Activated CD4-positive, alpha-beta T cell treated with anti-CD3 and anti-CD28 coated beads, Interleukin-2, amount 10 ng/mL, durations not matched to agents 7 days and 5 days (primary cell): ENCODE results near the gene FAM163B. TPM values are rescaled to one million over a fixed set of nuclear protein-coding genes. Genes with fewer than 3 reads are reported as not detected.
A peak's percentile ranks its signal among the peaks of the same experiment; 100 is the strongest.

Experiments used
- CTCF ChIA-PET: fragments of 350-600 bp; sonication (Branson Sonifier 250); formaldehyde crosslinking; loops from one replicate; lab custom pipeline; 2021; ENCODE audit warnings: antibody characterized with exemption; lab: Charles Lee
- POLR2A ChIA-PET: fragments of 350-600 bp; sonication (Branson Sonifier 250); formaldehyde crosslinking; loops from one replicate; lab custom pipeline; 2021; ENCODE audit warnings: antibody characterized with exemption; lab: Charles Lee
- DNase-seq: peaks from one replicate; pipeline ENCODE4 v3.0.0-alpha.2; 2020
- H3K27ac Mint-ChIP-seq: one replicate; pipeline ENCODE4 v1.8.0; 2021; ENCODE audit warnings: mild to moderate bottlenecking, moderate library complexity, mixed read lengths
- H3K27me3 Mint-ChIP-seq: one replicate; pipeline ENCODE4 v1.8.0; 2021; ENCODE audit warnings: mixed read lengths
- H3K36me3 Mint-ChIP-seq: one replicate; pipeline ENCODE4 v1.8.0; 2021; ENCODE audit warnings: low read depth, mixed read lengths
- H3K4me1 Mint-ChIP-seq: one replicate; pipeline ENCODE4 v1.8.0; 2021; ENCODE audit warnings: mixed read lengths
- H3K4me3 Mint-ChIP-seq: one replicate; pipeline ENCODE4 v1.8.0; 2021; ENCODE audit warnings: mild to moderate bottlenecking, moderate library complexity, mixed read lengths
- H3K9me3 Mint-ChIP-seq: one replicate; pipeline ENCODE4 v1.8.0; 2021; ENCODE audit warnings: mixed read lengths
- total RNA-seq, 2 experiments: library from RNA; stranded (reverse); gene quantifications; one replicate each; pipeline ENCODE4 v1.2.3, GENCODE V29; 2021

The FAM163B gene
- total RNA-seq, 2 experiments from 2014 or later: not detected

GRCh38 chr9:133539991-133540697, 69.0 kb downstream of the FAM163B start:
- ChIA-PET POLR2A (interaction anchor here (0.7 kb wide), 1 partner anchor 8 kb away, joined by 3 read pairs; no protein-coding TSS in a partner anchor), CTCF (no interaction called here)
- H3K4me1 Mint-ChIP-seq: no peaks in the 10 kb centered on the region
- H3K9me3 Mint-ChIP-seq: no peaks in the 10 kb centered on the region
- H3K36me3 Mint-ChIP-seq: no peaks in the 10 kb centered on the region
- no peak overlapping the region for H3K27ac Mint-ChIP-seq
- no peak for DNase-seq
- peaks cover 3% of the 10 kb centered on the region for H3K27me3 Mint-ChIP-seq
- no peak overlapping the region for H3K4me3 Mint-ChIP-seq

DNA sequence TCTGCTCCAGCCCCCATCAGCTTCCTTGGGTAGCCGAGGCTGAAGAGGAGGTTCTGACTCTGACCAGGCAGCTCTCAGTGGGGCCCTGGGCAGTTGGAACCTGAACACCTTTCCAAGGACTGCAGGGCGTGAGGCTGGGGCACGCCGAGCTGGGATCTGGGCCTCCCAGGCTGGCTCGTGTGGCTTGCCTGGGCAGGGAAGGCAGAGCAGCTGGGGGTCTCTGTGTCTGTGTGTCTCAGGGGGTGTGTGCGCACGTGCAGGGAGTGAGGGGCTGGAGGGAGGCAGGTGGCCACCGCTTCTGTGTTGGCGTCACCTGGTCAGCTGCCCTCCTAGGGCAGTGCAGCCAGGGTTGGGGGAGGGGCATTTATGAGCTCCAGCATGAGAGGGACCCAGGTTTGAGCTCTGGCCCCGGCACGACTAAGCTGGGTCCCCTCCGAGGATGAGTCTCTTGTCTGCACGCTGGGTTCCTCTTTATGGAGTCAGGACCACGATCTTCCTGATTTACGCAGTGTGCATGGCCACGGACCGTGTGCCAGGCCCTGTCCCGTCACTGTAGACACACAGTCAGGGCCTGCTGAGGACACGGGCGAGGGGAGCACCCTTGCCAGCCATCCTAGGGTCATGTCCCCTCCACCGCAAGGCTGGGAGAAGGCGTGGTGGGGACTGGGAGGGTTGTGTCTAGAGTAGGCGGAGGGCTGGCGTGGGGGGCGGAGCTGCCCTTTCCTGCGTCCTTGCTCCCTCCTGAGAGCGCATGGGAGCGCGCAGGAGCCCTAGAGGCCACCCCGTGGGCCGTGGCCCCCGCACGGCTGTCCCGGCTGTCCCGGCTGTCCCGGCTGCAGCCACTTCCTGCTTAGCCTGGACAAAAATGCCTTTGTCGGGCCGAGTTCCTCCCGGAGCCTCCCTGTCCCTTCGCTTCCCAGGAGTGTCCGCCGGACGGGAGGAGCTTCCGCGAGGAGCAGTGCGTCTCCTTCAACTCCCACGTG, 70.0 kb downstream of the FAM163B start:
- Mint-ChIP-seq H3K4me1 (no peaks in the 10 kb centered on the region), H3K9me3 (no peaks in the 10 kb centered on the region), H3K27me3 (peaks cover 6% of the 10 kb centered on the region), H3K4me3 (no peak overlapping the region), H3K27ac (no peak overlapping the region), H3K36me3 (no peaks in the 10 kb centered on the region)
- ChIA-PET POLR2A (no interaction called here), CTCF (no interaction called here)
- DNase-seq: no peak

DNA sequence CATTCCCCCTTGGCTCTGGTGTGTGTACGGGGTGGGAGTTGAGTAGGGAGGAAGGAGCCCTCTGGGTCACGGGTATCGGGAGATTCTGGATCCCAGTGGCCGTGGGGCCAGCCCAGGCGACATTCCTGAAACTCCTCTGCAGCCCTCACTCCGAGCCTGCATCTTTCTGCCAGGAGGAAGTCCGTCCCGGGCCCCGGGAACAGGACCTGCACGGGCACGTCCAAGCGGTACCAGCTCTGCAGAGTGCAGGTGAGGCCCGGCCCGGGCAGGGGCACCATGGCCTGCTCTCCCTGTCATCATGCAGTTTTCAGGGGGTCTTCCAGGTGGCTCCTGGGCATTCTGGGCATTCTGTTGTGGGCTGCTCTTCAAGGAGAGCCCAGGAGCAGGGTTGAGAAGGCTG, 71.0 kb downstream of the FAM163B start:
- ChIA-PET POLR2A (no interaction called here), CTCF (no interaction called here)
- Mint-ChIP-seq H3K27ac (no peak overlapping the region), H3K27me3 (peaks cover 12% of the 10 kb centered on the region), H3K9me3 (no peaks in the 10 kb centered on the region), H3K4me3 (no peak overlapping the region), H3K36me3 (no peaks in the 10 kb centered on the region), H3K4me1 (peaks cover 3% of the 10 kb centered on the region)
- no peak for DNase-seq

DNA sequence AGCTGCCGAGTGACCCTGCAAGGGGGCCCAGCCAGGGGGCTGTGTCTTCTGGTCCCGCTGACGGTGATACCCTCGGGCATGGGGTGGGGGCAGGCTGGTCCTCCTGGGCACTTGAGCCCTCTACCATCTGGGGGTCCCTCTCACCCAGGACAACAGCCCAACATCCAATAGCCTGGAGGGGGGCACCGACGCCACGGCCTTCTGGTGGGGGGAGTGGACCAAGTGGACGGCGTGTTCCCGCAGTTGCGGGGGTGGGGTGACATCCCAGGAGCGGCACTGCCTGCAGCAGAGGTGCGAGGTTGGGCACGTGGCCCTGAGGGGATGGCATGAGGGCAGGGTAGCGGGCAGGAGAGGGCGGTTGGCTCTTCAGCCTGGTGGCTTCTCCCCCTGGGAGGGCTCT, 71.9 kb downstream of the FAM163B start:
- peaks cover 8% of the 10 kb centered on the region for H3K4me1 Mint-ChIP-seq
- no peak for DNase-seq
- POLR2A ChIA-PET: no interaction called here
- no peak overlapping the region for H3K4me3 Mint-ChIP-seq
- peaks cover 16% of the 10 kb centered on the region for H3K27me3 Mint-ChIP-seq
- CTCF ChIA-PET: no interaction called here
- H3K9me3 Mint-ChIP-seq: no peaks in the 10 kb centered on the region
- H3K27ac Mint-ChIP-seq: no peak overlapping the region
- H3K36me3 Mint-ChIP-seq: no peaks in the 10 kb centered on the region

DNA sequence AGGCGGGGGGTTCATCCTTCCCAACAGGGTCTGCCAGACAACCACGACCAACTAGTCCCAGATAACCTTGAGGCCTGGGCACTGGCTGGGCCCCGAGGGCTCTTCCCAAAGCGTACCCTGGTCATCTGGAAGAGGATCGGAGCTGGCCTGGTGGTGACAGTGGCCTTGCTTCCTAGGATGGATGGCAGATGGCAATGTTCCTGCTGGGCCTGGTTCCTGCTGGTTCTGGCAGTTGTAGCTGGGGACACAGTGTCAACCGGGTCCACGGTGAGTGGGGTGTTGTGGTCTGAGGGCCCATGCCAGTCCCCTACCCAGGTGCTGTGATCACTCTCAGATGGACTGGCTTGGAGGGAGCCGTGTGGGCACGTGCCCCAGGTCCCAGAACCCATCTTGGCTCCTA, 72.7 kb downstream of the FAM163B start:
- no peak for DNase-seq
- Mint-ChIP-seq H3K27me3 (peaks cover 16% of the 10 kb centered on the region), H3K4me1 (peaks cover 8% of the 10 kb centered on the region), H3K9me3 (no peaks in the 10 kb centered on the region), H3K27ac (no peak overlapping the region), H3K36me3 (no peaks in the 10 kb centered on the region), H3K4me3 (no peak overlapping the region)
- ChIA-PET POLR2A (no interaction called here), CTCF (no interaction called here)

GRCh38 chr9:133536080-133536479, 73.1 kb downstream of the FAM163B start:
- peaks cover 8% of the 10 kb centered on the region for H3K4me1 Mint-ChIP-seq
- H3K27me3 Mint-ChIP-seq: peaks cover 16% of the 10 kb centered on the region
- no peaks in the 10 kb centered on the region for H3K9me3 Mint-ChIP-seq
- H3K36me3 Mint-ChIP-seq: no peaks in the 10 kb centered on the region
- no peak overlapping the region for H3K27ac Mint-ChIP-seq
- DNase-seq: no peak
- POLR2A ChIA-PET: no interaction called here
- no peak overlapping the region for H3K4me3 Mint-ChIP-seq
- CTCF ChIA-PET: no interaction called here

- no peaks in the 10 kb centered on the region for H3K36me3 Mint-ChIP-seq
Measured at GRCh38 chr9:133535306-133535877, 73.8 kb downstream of the FAM163B start.

GRCh38 chr9:133534346-133535291, 74.6 kb downstream of the FAM163B start, which contains the start of gene ADAMTSL2:
TSS of gene ADAMTSL2 (plus strand) at chr9:133534704. CDS start at chr9:133536713, 2,009 bp downstream.
- peaks cover 16% of the 10 kb centered on the region for H3K27me3 Mint-ChIP-seq
- ChIA-PET CTCF (interaction anchor here (0.6 kb wide), 1 partner anchor 374 kb away, joined by 4 read pairs; no protein-coding TSS in a partner anchor), POLR2A (no interaction called here)
- H3K4me3 Mint-ChIP-seq: no peak within 1 kb of the TSS
- H3K9me3 Mint-ChIP-seq: no peaks in the 10 kb centered on the region
- H3K27ac Mint-ChIP-seq: no peak within 1 kb of the TSS
- peaks cover 8% of the 10 kb centered on the region for H3K4me1 Mint-ChIP-seq
- DNase-seq: no peak
- H3K36me3 Mint-ChIP-seq: no peaks in the 10 kb centered on the region

More at GRCh38 chr9:133535306-133535877, 73.8 kb downstream of the FAM163B start:
- peaks cover 16% of the 10 kb centered on the region for H3K27me3 Mint-ChIP-seq
- no peak overlapping the region for H3K4me3 Mint-ChIP-seq
- no peak for DNase-seq
- H3K27ac Mint-ChIP-seq: no peak overlapping the region
- ChIA-PET POLR2A (no interaction called here), CTCF (no interaction called here)
- H3K9me3 Mint-ChIP-seq: no peaks in the 10 kb centered on the region
- peaks cover 8% of the 10 kb centered on the region for H3K4me1 Mint-ChIP-seq

DNA sequence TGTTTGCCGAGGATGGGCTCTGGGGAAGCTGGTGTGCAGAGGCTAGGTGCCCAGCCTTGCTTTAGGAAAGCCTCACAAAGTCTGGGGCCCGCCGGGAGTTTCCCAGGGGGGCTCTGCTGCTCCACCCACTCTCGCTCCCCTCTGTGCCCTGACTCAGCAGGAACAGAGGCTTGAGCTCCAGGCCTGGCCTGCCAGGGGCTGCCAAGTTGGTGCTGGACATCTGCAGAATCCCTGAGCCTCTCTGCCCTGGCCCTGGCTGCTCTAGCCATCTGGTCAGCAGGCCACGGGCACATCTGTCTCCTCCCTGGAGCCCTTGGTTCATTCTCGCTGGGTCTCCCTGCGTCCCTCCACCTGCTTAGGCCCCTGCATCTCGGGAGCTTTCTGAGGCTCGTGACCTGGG, 75.3 kb downstream of the FAM163B start:
- no peak for DNase-seq
- Mint-ChIP-seq H3K36me3 (no peaks in the 10 kb centered on the region), H3K4me1 (peaks cover 8% of the 10 kb centered on the region), H3K4me3 (no peak overlapping the region), H3K27me3 (peaks cover 16% of the 10 kb centered on the region), H3K27ac (no peak overlapping the region), H3K9me3 (no peaks in the 10 kb centered on the region)
- ChIA-PET CTCF (interaction anchor here (0.6 kb wide), 1 partner anchor 373 kb away, joined by 4 read pairs; no protein-coding TSS in a partner anchor), POLR2A (no interaction called here)

- DNase-seq: peak; percentile 73
- CTCF ChIA-PET: no interaction called here
- POLR2A ChIA-PET: no interaction called here
- Mint-ChIP-seq H3K9me3 (no peaks in the 10 kb centered on the region), H3K4me3 (no peak overlapping the region), H3K36me3 (no peaks in the 10 kb centered on the region), H3K27me3 (peaks cover 16% of the 10 kb centered on the region), H3K27ac (peak overlapping the region; percentile 31), H3K4me1 (peaks cover 8% of the 10 kb centered on the region)
Measured at GRCh38 chr9:133532937-133533668, 76.1 kb downstream of the FAM163B start.

DNA sequence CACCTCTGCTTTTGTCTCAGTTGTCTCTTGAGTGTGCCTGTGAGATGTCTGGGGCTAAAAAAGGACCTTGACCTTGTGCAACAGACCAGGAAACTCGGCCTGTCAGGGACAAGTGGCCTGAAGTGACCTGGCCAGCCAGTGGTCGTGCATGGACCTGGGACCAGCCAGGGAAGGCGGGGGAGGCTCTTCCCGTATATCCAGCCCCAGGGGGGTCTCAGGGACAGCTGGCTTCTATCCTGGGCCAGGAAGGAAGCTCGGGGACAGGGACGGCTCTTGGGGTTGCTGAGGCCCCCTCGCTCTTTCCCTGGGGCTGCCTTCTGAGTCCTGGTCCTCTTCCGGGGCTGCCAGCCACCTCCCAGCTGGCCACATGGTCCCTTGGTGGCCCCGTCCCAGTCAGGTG, 77.9 kb downstream of the FAM163B start:
- Mint-ChIP-seq H3K4me1 (peaks cover 10% of the 10 kb centered on the region), H3K36me3 (no peaks in the 10 kb centered on the region), H3K4me3 (no peak overlapping the region), H3K27me3 (peaks cover 16% of the 10 kb centered on the region), H3K9me3 (no peaks in the 10 kb centered on the region), H3K27ac (no peak overlapping the region)
- ChIA-PET POLR2A (interaction anchor here (0.6 kb wide), 1 partner anchor 9 kb away, joined by 3 read pairs; no protein-coding TSS in a partner anchor), CTCF (no interaction called here)
- no peak for DNase-seq
